ENCODE measurements around the gene CDC37L1.
A peak's percentile ranks its signal among the peaks of the same experiment; 100 is the strongest.

The CDC37L1 gene

GRCh38 chr9:4739587-4740387 lies 60.4 kb downstream of the CDC37L1 start:
- TF ChIP-seq CSRNP3 (CRISPR knock-in tag; IDR thresholded peaks at IDR 0.05) (no peak), SNAI2 (CRISPR knock-in tag; IDR thresholded peaks at IDR 0.05) (no peak), TSHZ2 (CRISPR knock-in tag; IDR thresholded peaks at IDR 0.05) (no peak), TOX (CRISPR knock-in tag; IDR thresholded peaks at IDR 0.05; ENCODE audit: borderline replicate concordance) (no peak), POU6F1 (CRISPR knock-in tag; IDR thresholded peaks at IDR 0.05; ENCODE audit: borderline replicate concordance, low read depth) (no peak), BACH2 (CRISPR knock-in tag; IDR thresholded peaks at IDR 0.05; ENCODE audit: borderline replicate concordance) (no peak), OSR1 (CRISPR knock-in tag; IDR thresholded peaks at IDR 0.05) (no peak), ISL1 (CRISPR knock-in tag; IDR thresholded peaks at IDR 0.05) (no peak), GLIS3 (CRISPR knock-in tag; IDR thresholded peaks at IDR 0.05) (no peak), RARB (CRISPR knock-in tag; IDR thresholded peaks at IDR 0.05) (no peak), ZFP30 (CRISPR knock-in tag; IDR thresholded peaks at IDR 0.05) (no peak), PATZ1 (CRISPR knock-in tag; IDR thresholded peaks at IDR 0.05; ENCODE audit: borderline replicate concordance) (no peak)
- ATAC-seq = peak; percentile 2

- peak; percentile 42 for ATAC-seq
- TF ChIP-seq TCF4 (CRISPR knock-in tag; IDR thresholded peaks at IDR 0.05; ENCODE audit: borderline replicate concordance) (no peak), POU6F1 (CRISPR knock-in tag; IDR thresholded peaks at IDR 0.05; ENCODE audit: borderline replicate concordance, low read depth) (no peak)
These were observed 60.9 kb downstream of the CDC37L1 start for GRCh38 chr9:4740388-4740637.

GRCh38 chr9:4740638-4741364 lies 61.4 kb downstream of the CDC37L1 start, which contains the start of gene AK3:
TSS of gene AK3 (minus strand) at chr9:4741202. CDS start at chr9:4741087, 115 bp downstream.
- ATAC-seq = peak; percentile 94
- TF ChIP-seq ESRRG (CRISPR knock-in tag; IDR thresholded peaks at IDR 0.05) = no peak

- peak; percentile 17 for ATAC-seq
- no peak for TF ChIP-seq CSRNP3 (CRISPR knock-in tag; IDR thresholded peaks at IDR 0.05)
- TF ChIP-seq TOX (CRISPR knock-in tag; IDR thresholded peaks at IDR 0.05; ENCODE audit: borderline replicate concordance) = no peak
- no peak for TF ChIP-seq OSR1 (CRISPR knock-in tag; IDR thresholded peaks at IDR 0.05)
- no peak for TF ChIP-seq ZNF565 (CRISPR knock-in tag; conservative IDR thresholded peaks at IDR 0.05; ENCODE audit: low read depth)
- no peak for TF ChIP-seq ISL1 (CRISPR knock-in tag; IDR thresholded peaks at IDR 0.05)
- no peak for TF ChIP-seq ZFP30 (CRISPR knock-in tag; IDR thresholded peaks at IDR 0.05)
- TF ChIP-seq ZNF8 (CRISPR knock-in tag; IDR thresholded peaks at IDR 0.05) = no peak
- TF ChIP-seq RARB (CRISPR knock-in tag; IDR thresholded peaks at IDR 0.05) = no peak
- TF ChIP-seq PPARA (CRISPR knock-in tag; IDR thresholded peaks at IDR 0.05; ENCODE audit: borderline replicate concordance) = no peak
- TF ChIP-seq ARNTL (CRISPR knock-in tag; IDR thresholded peaks at IDR 0.05; ENCODE audit: borderline replicate concordance, low read depth) = no peak
- TF ChIP-seq CREB5 (CRISPR knock-in tag; IDR thresholded peaks at IDR 0.05; ENCODE audit: low read depth) = no peak
These were observed 62.2 kb downstream of the CDC37L1 start for GRCh38 chr9:4741365-4742089.

Data from SK-N-SH treated with all-trans-retinoic acid at 6 μM for 48 hours (cell line).